Measurements from ENCODE around the gene MAGEA9B. TPM values are rescaled to one million over a fixed set of nuclear protein-coding genes. Genes with fewer than 3 reads are reported as not detected.

The MAGEA9B gene
- total RNA-seq, 1 experiment from 2014 or later = not detected

- Histone ChIP-seq H3K4me1 (ENCODE audit: insufficient read depth, low read length) (no peaks in the 10 kb centered on the region), H2BK20ac (ENCODE audit: low read depth, low read length, poor library complexity, severe bottlenecking) (no peak overlapping the region), H4K5ac (ENCODE audit: insufficient read length, low read depth, low read length) (no peak overlapping the region), H3K79me1 (ENCODE audit: insufficient read depth, low read depth, low read length, poor library complexity, severe bottlenecking) (no peaks in the 10 kb centered on the region), H3K9ac (ENCODE audit: extremely low read depth, insufficient read length, low read length) (no peak overlapping the region), H3K9me3 (ENCODE audit: control insufficient read depth, low read depth, low read length) (peaks cover 48% of the 10 kb centered on the region), H3K23ac (ENCODE audit: insufficient read length, low read depth, low read length) (no peak overlapping the region), H3K27me3 (ENCODE audit: insufficient read depth, low read length) (no peaks in the 10 kb centered on the region), H4K91ac (ENCODE audit: insufficient read length, low read depth, low read length) (no peak overlapping the region), H2BK12ac (ENCODE audit: insufficient read length, low read depth, low read length) (no peak overlapping the region), H2AFZ (ENCODE audit: low read length) (no peak overlapping the region), H2AK5ac (ENCODE audit: insufficient read length, low read length) (no peak overlapping the region), H3K4ac (ENCODE audit: low read depth, low read length) (no peak overlapping the region), H3K27ac (ENCODE audit: insufficient read length, low read depth, low read length) (no peak overlapping the region), H2BK15ac (ENCODE audit: low read depth, low read length) (no peak overlapping the region), H3K4me2 (ENCODE audit: insufficient read depth, insufficient read length, low read length) (no peak overlapping the region), H4K20me1 (ENCODE audit: control insufficient read depth, insufficient read depth, insufficient read length) (no peaks in the 10 kb centered on the region), H3K18ac (ENCODE audit: insufficient read length, low read depth, low read length) (no peak overlapping the region), H4K8ac (replicated peaks; ENCODE audit: insufficient read length, low read depth, low read length) (no peak overlapping the region), H2BK120ac (ENCODE audit: low read depth, low read length, poor library complexity, severe bottlenecking) (no peak overlapping the region), H3K56ac (ENCODE audit: insufficient read length, low read depth, low read length) (no peak overlapping the region), H3T11ph (ENCODE audit: low read length) (no peak overlapping the region), H2BK5ac (ENCODE audit: insufficient read length, low read length) (no peak overlapping the region), H3K79me2 (ENCODE audit: insufficient read depth, low read length) (no peaks in the 10 kb centered on the region), H3K23me2 (ENCODE audit: insufficient read length, low read depth, low read length, poor library complexity, severe bottlenecking) (no peaks in the 10 kb centered on the region), H3K14ac (ENCODE audit: insufficient read depth, low read length) (no peak overlapping the region)
- no peak overlapping the region for H3K4me3 Mint-ChIP-seq
- no peak for DNase-seq
- H3K9me3 Mint-ChIP-seq = peaks cover 57 to 61% of the 10 kb centered on the region in 2 experiments
- H3K36me3 Mint-ChIP-seq (ENCODE audit: insufficient read depth in 1 of 3, low read depth in 3 of 3) = peaks cover 0 to 4% (median 0%) of the 10 kb centered on the region in 3 experiments; a peak in 1 of 7 replicates
- H3K4me1 Mint-ChIP-seq = peaks cover 26 to 40% of the 10 kb centered on the region in 2 experiments
- no peak overlapping the region for H3K27ac Mint-ChIP-seq
- no CpG with 5 or more reads among the region's 5 CpGs for WGBS (ENCODE audit: extremely low coverage, insufficient read length, low lambda C conversion rate)
- no peaks in the 10 kb centered on the region for H3K27me3 Mint-ChIP-seq (ENCODE audit: low read depth)
- no peak for TF ChIP-seq CTCF (conservative IDR thresholded peaks at IDR 0.05)
Observed at GRCh38 chrX:149568701-149569296, 18.5 kb downstream of the MAGEA9B start.
